CD4-positive, alpha-beta T cell treated with Interleukin-4 for 4 hours (primary cell): ENCODE data around the gene ABCC10.
"Not testable (repeated sequence)": the region's sequence is repeated elsewhere in the genome, so short reads cannot be mapped to it uniquely, and the experiment has no call there.

Experiments
- DNase-seq: peaks from one replicate; pipeline ENCODE4 v3.0.0-alpha.2; 2020

The ABCC10 gene

DNA sequence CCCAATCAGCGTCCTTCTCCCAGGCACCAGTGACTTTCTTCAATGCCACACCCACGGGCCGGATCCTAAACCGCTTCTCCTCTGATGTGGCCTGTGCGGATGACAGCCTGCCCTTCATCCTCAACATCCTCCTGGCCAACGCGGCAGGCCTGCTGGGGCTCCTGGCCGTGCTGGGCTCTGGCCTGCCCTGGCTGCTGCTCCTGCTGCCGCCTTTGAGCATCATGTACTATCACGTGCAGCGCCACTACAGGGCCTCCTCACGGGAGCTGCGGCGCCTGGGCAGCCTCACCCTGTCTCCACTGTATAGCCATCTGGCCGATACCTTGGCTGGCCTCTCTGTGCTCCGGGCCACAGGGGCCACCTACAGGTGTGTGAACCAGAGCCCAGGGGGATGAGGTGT, 18.2 kb downstream of the ABCC10 start:
- no peak for DNase-seq

- no peak for DNase-seq
Observed at GRCh38 chr6:43447604-43448003, 20.3 kb downstream of the ABCC10 start.

DNA sequence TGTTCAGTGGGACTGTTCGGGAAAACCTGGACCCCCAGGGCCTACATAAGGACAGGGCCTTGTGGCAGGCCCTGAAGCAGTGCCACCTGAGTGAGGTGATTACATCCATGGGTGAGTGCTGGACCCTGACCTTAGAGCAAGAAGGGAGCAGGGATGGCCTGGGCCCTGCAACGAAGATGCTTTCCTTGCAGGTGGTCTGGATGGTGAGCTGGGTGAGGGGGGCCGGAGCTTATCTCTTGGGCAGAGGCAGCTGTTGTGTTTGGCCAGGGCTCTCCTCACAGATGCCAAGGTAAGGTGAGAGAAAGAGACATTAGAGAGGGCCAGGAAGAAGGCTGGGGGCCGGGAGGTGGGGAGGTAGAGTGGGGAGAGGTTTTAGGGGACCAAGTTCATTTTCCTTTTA, 21.6 kb downstream of the ABCC10 start:
- no peak for DNase-seq

GRCh38 chr6:43450699-43451131, 23.4 kb downstream of the ABCC10 start:
- DNase-seq, result no peak

GRCh38 chr6:43451348-43451747, 24.0 kb downstream of the ABCC10 start:
- DNase-seq, result no peak

- DNase-seq, result no peak
Observed at GRCh38 chr6:43451939-43452338, 24.6 kb downstream of the ABCC10 start.

GRCh38 chr6:43452896-43453295, 25.6 kb downstream of the ABCC10 start:
- no peak for DNase-seq

GRCh38 chr6:43453831-43454230, 26.5 kb downstream of the ABCC10 start:
- DNase-seq, result no peak

- peak; percentile 60 for DNase-seq
Observed at GRCh38 chr6:43454290-43454695, 27.0 kb downstream of the ABCC10 start.

DNA sequence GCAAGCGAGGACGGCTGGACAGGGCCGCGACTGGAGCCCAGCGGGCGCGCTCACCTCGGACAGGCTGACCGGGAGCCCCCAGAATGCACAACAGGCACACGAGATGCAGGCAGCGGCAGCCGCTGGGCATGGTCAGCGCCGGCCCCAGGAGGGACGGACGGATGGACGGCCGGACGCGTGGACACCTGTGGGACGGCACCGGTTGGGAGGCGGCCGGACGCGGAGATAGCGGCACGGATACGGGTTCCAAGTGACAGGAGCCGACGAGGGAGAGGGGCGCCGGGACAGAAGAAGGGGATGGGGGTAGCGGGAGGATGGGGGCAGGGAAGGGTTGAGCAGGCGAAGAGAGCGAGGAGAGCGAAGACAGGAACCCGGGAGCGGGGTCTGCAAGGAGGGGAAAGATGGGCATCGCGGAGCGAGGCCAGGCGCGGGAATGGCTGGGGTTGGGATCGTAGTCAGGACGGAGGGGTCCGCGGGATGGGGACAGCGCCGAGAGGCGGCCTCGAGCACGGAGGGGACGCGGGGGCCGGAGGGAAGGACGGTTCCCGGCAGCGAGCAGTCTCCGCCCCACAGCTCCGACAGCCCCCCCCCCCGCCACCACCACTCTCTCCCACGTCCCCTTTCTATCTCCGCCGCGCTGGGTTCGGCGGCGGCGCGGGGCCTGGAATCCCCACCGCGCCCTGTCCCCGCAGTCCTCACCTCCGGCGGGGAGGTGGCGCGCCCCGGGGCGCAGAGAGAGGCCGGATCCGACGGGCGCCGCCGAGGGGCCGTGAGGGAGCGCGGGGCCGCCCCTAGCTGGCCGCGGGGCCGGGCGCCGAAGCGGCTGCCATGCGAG, 27.6 kb downstream of the ABCC10 start:
- DNase-seq, result no peak

GRCh38 chr6:43455531-43456428, 28.4 kb downstream of the ABCC10 start, which contains the start of gene DLK2:
Gene DLK2 (minus strand): TSS chr6:43455548. CDS start chr6:43454825, 723 bp downstream.
- DNase-seq, result peak; percentile 42

DNA sequence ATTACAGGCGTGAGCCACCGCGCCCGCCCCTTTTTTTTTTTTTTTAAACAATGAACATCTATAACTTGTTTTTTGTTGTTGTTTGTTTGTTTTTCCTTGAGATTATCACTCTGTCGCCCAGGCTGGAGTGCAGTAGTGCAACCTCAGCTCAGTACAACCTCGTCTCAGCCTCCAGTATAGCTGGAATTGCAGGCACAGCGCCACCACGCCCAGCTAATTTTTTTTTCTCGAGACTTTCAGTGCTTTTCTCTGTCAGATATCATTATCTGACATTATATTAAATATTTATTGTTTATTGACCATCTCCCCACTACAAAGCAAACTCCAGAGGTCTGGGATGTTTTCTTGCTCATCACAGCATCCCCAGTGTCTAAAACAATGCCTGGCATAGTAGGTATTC, 30.3 kb downstream of the ABCC10 start:
- no peak for DNase-seq

GRCh38 chr6:43458154-43458553, 30.8 kb downstream of the ABCC10 start:
- DNase-seq, result not testable (repeated sequence)

GRCh38 chr6:43459535-43459934, 32.2 kb downstream of the ABCC10 start:
- no peak for DNase-seq

- no peak for DNase-seq
Observed at GRCh38 chr6:43460032-43460431, 32.7 kb downstream of the ABCC10 start.

- DNase-seq, result no peak
Observed at GRCh38 chr6:43461936-43462335, 34.6 kb downstream of the ABCC10 start.

- no peak for DNase-seq
Observed at GRCh38 chr6:43464337-43464736, 37.0 kb downstream of the ABCC10 start.

DNA sequence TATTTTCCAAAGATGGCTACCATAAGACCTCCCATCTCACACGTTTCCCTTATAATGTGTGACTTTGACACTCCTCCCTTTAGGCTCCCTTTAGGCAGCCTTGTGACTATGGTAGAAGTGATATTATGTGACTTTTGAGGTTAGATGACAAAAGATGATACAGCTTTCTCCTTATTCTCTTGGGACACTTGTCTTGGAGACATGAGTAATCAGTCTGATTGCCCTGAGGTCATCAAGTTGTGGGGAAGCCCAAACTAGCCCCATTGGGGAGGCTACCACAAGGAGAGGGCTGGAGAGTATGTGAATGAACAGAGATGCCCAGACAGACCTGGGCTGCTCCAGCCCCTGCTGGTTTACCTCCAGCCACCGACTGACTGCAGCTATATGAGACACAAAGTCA, 38.6 kb downstream of the ABCC10 start:
- no peak for DNase-seq

GRCh38 chr6:43467265-43467664, 39.9 kb downstream of the ABCC10 start:
- DNase-seq, result not testable (repeated sequence)

DNA sequence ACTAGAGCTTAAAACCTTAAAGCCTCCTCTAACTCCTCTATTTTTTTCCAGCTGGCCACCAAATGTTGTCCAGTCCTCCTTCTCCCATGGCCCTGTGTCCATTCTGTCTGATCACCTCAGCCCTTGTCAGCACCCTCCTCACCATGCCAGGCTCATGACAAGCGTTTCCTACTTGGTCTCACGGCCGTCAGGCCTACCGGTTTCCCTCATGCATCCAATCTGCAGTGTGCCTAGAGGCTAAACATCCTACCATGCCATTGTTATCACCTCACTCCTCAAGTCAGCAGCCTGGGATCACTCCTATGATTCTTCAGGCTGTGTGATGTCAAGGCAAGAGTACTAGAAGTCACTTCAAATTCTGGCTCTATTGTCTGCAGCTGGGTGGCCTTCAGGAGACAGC, 40.4 kb downstream of the ABCC10 start:
- DNase-seq, result no peak

GRCh38 chr6:43468240-43468639, 40.9 kb downstream of the ABCC10 start:
- DNase-seq, result no peak

GRCh38 chr6:43468748-43469681, 41.7 kb downstream of the ABCC10 start:
- DNase-seq, result no peak

GRCh38 chr6:43469947-43470346, 42.6 kb downstream of the ABCC10 start:
- no peak for DNase-seq
